ENCODE data around the gene SERTAD3.

DNA sequence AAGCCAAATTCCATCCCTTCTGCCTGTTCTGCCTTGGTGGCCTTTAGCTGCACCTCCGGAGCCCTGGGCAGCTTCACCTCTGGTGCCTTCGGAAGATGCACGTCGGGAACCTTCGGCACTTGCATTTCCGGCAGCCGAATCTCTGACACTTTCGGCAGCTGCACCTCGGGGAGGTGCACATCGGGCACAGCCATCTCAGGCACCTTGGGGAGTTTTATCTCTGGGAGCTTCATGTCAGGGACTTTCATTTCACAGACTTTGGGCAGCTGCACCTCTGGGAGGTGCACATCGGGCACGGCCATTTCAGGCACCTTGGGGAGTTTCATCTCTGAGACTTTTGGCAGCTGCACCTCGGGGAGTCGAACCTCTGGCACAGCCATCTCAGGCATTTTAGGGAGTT, 48.2 kb downstream of the SERTAD3 start:
- TF ChIP-seq EZH2 (IDR thresholded peaks at IDR 0.05; ENCODE audit: insufficient read depth, poor library complexity, severe bottlenecking): no peak
- TF ChIP-seq EZH2phosphoT487 (IDR thresholded peaks at IDR 0.05; ENCODE audit: insufficient read depth, low read depth): no peak

All from GM23248 (cell line).